Transverse colon (tissue), 4 donors: ENCODE results near the gene APOA1.

Experiments used
- EP300 ChIP-seq: sonication (generic); formaldehyde crosslinking; IDR thresholded peaks from one replicate; pipeline ENCODE4 v1.6.1; 2017; ENCODE audit warnings: antibody characterized with exemption, low read depth
- POLR2A ChIP-seq: fragments of 450-650 bp; IDR thresholded peaks from one replicate; pipeline ENCODE4 v1.6.1; 2016; ENCODE audit warnings: antibody characterized with exemption, mild to moderate bottlenecking, moderate library complexity
- POLR2AphosphoS5 ChIP-seq, 3 donors: sonication (generic); formaldehyde crosslinking; IDR thresholded peaks; one replicate each; pipeline ENCODE4 v1.6.1; 2016; ENCODE audit warnings: antibody characterized with exemption in 3 of 3
- TF ChIP-seq, protein P1 (sequence below), 5 experiments: fragments of 200-600 bp in 3 of 5; fragments of 450-650 bp in 2 of 5; sonication (generic) in 3 of 5; IDR thresholded peaks; 1 replicate in 2 of 5; 2 replicates in 3 of 5; pipeline ENCODE4 v1.5.1; 2016 to 2017; ENCODE audit warnings: antibody characterized with exemption in 5 of 5, inconsistent platforms in 3 of 5, mild to moderate bottlenecking in 2 of 5, moderate library complexity in 1 of 5

DNA sequence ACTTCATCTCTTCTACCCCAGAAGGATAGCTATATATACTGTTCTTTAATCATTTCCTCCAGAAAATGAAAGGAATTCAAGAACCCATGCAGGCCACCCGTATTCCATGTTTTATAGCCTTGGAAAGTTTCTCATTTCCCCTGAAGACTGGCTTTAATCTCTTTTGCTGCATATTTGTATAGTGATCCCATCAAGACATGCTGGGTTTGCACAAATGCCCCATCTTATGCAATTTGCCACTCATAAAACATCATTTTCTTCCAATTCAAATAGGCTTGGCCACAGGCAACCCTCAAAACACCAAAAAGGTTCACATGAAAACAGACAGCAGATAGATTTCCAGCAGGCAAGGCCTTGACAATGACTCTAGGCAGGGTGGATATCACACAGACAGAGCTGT lies 28.3 kb upstream of the APOA1 start:
- TF ChIP-seq, protein P1, sequence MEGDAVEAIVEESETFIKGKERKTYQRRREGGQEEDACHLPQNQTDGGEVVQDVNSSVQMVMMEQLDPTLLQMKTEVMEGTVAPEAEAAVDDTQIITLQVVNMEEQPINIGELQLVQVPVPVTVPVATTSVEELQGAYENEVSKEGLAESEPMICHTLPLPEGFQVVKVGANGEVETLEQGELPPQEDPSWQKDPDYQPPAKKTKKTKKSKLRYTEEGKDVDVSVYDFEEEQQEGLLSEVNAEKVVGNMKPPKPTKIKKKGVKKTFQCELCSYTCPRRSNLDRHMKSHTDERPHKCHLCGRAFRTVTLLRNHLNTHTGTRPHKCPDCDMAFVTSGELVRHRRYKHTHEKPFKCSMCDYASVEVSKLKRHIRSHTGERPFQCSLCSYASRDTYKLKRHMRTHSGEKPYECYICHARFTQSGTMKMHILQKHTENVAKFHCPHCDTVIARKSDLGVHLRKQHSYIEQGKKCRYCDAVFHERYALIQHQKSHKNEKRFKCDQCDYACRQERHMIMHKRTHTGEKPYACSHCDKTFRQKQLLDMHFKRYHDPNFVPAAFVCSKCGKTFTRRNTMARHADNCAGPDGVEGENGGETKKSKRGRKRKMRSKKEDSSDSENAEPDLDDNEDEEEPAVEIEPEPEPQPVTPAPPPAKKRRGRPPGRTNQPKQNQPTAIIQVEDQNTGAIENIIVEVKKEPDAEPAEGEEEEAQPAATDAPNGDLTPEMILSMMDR (IDR thresholded peaks at IDR 0.05), result no peak
- TF ChIP-seq POLR2A, result no peak
- no peak for TF ChIP-seq POLR2AphosphoS5 (IDR thresholded peaks at IDR 0.05)
- no peak for TF ChIP-seq EP300
